ENCODE data around the gene CALCOCO2.

CALCOCO2 gene

DNA sequence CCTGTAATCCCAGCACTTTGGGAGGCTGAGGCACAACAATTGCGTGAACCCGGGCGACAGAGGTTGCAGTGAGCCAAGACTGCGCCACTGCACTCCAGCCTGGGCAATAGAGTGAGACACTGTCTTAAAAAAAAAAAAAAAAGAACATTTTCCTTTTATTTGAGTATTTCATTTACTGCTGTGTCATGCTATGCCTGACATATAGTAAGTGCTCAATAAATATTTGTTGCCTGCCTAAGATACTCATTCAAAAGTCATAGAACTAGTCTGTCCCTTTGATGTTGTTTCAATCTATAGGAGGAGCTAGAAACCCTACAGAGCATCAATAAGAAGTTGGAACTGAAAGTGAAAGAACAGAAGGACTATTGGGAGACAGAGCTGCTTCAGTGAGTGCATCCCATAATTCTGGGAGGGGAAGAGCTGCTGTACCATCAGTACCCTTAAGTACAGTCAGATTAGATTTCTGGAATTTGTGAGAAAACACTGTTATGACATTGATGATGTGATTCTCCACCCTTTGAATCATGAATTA lies 20.0 kb downstream of the CALCOCO2 start:
- Histone ChIP-seq H3K9me3 (ENCODE audit: control insufficient read depth in 2 of 2, low read length in 2 of 2) (no peaks in the 10 kb centered on the region), H3K36me3 (ENCODE audit: control insufficient read depth in 2 of 2, insufficient read depth in 2 of 2, low read length in 2 of 2) (peaks cover 56 to 79% of the 10 kb centered on the region in 2 donors), H3K27me3 (ENCODE audit: control insufficient read depth in 2 of 2, insufficient read depth in 2 of 2, low read length in 2 of 2) (no peaks in the 10 kb centered on the region), H3K4me1 (ENCODE audit: control insufficient read depth in 2 of 2, insufficient read depth in 2 of 2, low read length in 2 of 2) (no peaks in the 10 kb centered on the region), H3K9ac (ENCODE audit: low read depth in 1 of 2, low read length in 2 of 2) (no peak overlapping the region), H3K4me3 (ENCODE audit: low read length in 2 of 2) (no peak overlapping the region), H3K27ac (ENCODE audit: low read depth in 2 of 2, low read length in 2 of 2) (no peak overlapping the region)

DNA sequence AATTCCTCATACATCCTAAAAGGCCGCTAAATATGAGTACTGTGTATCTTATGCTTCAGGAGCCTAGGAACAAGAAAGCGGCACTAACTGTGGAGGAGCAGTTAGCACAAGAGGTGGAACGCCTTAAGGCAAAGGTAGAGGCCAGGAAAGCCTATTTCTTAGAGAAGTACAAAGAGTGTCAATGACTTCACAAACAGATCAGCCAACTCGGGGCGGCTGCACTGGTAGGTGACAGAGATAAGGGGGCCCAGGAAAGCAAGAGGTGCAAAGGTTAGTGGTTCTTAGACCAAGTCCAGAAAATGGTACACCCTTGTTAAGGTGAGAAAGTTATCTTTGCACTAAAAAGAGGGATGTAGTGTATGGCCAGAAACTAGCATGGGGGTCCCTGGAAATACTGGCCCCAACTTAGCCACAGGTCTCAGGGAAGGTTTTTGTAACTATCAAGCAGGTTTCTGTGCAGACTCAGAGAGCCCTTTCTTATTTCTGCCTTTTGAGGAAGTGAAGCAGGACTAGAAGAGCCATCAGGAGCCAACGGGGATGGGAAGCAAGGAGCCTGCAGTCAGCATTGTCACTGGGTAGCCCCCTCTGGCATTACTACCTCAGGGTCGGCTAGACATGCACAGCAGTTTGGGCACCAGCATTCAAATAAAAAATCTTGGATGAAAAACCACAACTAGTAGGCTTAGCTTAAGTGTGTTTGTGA lies 24.1 kb downstream of the CALCOCO2 start:
- H3K27me3 ChIP-seq (ENCODE audit: control insufficient read depth in 2 of 2, insufficient read depth in 2 of 2, low read length in 2 of 2): no peaks in the 10 kb centered on the region

DNA sequence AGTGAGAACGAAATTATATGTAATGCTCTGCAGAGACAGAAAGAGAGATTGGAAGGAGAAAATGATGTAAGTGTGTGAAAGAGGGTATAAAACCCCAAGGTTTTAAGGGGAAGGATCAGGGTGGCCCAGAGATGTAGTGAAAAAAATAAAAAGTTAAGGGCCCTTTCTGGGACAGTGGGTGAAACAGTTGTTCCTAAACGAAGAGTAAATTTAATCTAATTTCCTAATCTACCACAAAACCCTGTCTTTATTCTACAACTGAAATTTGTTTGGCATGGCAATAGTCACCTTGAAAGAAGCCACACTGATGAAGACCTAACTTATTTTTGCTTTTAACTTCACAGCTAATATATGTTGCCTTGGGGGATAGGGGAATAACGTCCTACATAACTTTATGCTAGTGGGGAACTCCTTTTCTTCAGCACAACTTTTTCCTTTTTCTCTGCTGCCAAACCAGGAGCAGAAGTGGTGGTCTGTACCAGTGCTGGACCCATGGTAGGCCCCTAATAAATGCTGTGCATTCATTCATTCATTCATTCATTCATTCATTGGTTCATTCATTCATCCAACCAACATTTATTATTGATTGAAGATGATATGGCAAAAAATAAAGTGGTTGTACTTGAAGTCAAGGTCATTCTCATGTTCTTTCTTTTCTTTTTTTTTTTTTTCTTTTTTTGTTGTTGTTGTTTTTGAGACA lies 25.4 kb downstream of the CALCOCO2 start:
- H3K9me3 ChIP-seq (ENCODE audit: control insufficient read depth in 2 of 2, low read length in 2 of 2): no peaks in the 10 kb centered on the region
- H3K36me3 ChIP-seq (ENCODE audit: control insufficient read depth in 2 of 2, insufficient read depth in 2 of 2, low read length in 2 of 2): peaks cover 58 to 65% of the 10 kb centered on the region in 2 donors
- no peak overlapping the region for H3K9ac ChIP-seq (ENCODE audit: low read depth in 1 of 2, low read length in 2 of 2)
- H3K4me1 ChIP-seq (ENCODE audit: control insufficient read depth in 2 of 2, insufficient read depth in 2 of 2, low read length in 2 of 2): no peaks in the 10 kb centered on the region
- no peak overlapping the region for H3K4me3 ChIP-seq (ENCODE audit: low read length in 2 of 2)
- no peaks in the 10 kb centered on the region for H3K27me3 ChIP-seq (ENCODE audit: control insufficient read depth in 2 of 2, insufficient read depth in 2 of 2, low read length in 2 of 2)
- no peak overlapping the region for H3K27ac ChIP-seq (ENCODE audit: low read depth in 2 of 2, low read length in 2 of 2)

More for the DNA sequence above, 24.1 kb downstream of the CALCOCO2 start:
- no peaks in the 10 kb centered on the region for H3K4me1 ChIP-seq (ENCODE audit: control insufficient read depth in 2 of 2, insufficient read depth in 2 of 2, low read length in 2 of 2)
- no peak overlapping the region for H3K27ac ChIP-seq (ENCODE audit: low read depth in 2 of 2, low read length in 2 of 2)
- no peak overlapping the region for H3K4me3 ChIP-seq (ENCODE audit: low read length in 2 of 2)
- H3K9me3 ChIP-seq (ENCODE audit: control insufficient read depth in 2 of 2, low read length in 2 of 2): no peaks in the 10 kb centered on the region
- H3K36me3 ChIP-seq (ENCODE audit: control insufficient read depth in 2 of 2, insufficient read depth in 2 of 2, low read length in 2 of 2): peaks cover 51 to 62% of the 10 kb centered on the region in 2 donors
- H3K9ac ChIP-seq (ENCODE audit: low read depth in 1 of 2, low read length in 2 of 2): no peak overlapping the region

DNA sequence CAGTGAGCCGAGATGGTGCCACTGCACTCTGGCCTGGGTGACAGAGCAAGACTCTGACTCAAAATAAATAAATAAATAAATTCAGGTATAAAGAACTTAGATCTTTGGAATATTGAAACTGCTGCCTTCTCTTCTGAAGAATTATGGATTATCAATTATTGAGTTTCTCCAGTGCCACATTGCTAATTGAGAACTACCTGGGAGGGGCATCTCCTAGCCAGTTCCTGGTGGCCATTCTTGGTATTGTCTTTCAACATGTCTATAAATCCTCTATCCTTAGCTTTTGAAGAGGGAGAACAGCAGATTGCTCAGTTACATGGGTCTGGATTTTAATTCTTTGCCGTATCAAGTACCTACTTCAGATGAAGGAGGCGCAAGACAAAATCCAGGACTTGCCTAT lies 29.2 kb downstream of the CALCOCO2 start:
- Histone ChIP-seq H3K36me3 (ENCODE audit: control insufficient read depth in 2 of 2, insufficient read depth in 2 of 2, low read length in 2 of 2) (peaks cover 59 to 68% of the 10 kb centered on the region in 2 donors), H3K4me1 (ENCODE audit: control insufficient read depth in 2 of 2, insufficient read depth in 2 of 2, low read length in 2 of 2) (no peaks in the 10 kb centered on the region), H3K27me3 (ENCODE audit: control insufficient read depth in 2 of 2, insufficient read depth in 2 of 2, low read length in 2 of 2) (no peaks in the 10 kb centered on the region), H3K9me3 (ENCODE audit: control insufficient read depth in 2 of 2, low read length in 2 of 2) (no peaks in the 10 kb centered on the region), H3K9ac (ENCODE audit: low read depth in 1 of 2, low read length in 2 of 2) (no peak overlapping the region), H3K27ac (ENCODE audit: low read depth in 2 of 2, low read length in 2 of 2) (no peak overlapping the region), H3K4me3 (ENCODE audit: low read length in 2 of 2) (no peak overlapping the region)

DNA sequence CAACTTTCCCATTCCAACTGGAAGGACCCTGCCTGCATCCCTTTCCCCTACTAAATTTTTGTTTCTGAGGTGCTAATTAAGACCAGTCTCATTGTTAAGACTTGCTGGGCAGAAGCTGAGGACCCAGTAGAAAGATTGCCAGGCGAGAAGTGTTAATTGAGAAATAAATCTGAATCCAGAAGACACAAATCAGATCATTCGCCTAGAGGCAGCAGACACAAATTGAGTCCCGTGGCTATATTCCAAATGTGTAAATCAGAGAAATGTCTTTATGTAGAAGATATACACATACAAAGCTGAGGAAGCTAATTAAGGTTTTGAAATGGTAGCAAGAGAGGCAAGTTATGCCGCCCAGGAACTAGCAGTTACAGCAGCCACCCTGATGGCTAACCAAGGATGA lies 29.6 kb downstream of the CALCOCO2 start:
- H3K36me3 ChIP-seq (ENCODE audit: control insufficient read depth in 2 of 2, insufficient read depth in 2 of 2, low read length in 2 of 2): peaks cover 55 to 64% of the 10 kb centered on the region in 2 donors
- no peaks in the 10 kb centered on the region for H3K27me3 ChIP-seq (ENCODE audit: control insufficient read depth in 2 of 2, insufficient read depth in 2 of 2, low read length in 2 of 2)
- no peaks in the 10 kb centered on the region for H3K4me1 ChIP-seq (ENCODE audit: control insufficient read depth in 2 of 2, insufficient read depth in 2 of 2, low read length in 2 of 2)
- no peak overlapping the region for H3K27ac ChIP-seq (ENCODE audit: low read depth in 2 of 2, low read length in 2 of 2)
- H3K9me3 ChIP-seq (ENCODE audit: control insufficient read depth in 2 of 2, low read length in 2 of 2): no peaks in the 10 kb centered on the region
- H3K9ac ChIP-seq (ENCODE audit: low read depth in 1 of 2, low read length in 2 of 2): no peak overlapping the region
- no peak overlapping the region for H3K4me3 ChIP-seq (ENCODE audit: low read length in 2 of 2)

DNA sequence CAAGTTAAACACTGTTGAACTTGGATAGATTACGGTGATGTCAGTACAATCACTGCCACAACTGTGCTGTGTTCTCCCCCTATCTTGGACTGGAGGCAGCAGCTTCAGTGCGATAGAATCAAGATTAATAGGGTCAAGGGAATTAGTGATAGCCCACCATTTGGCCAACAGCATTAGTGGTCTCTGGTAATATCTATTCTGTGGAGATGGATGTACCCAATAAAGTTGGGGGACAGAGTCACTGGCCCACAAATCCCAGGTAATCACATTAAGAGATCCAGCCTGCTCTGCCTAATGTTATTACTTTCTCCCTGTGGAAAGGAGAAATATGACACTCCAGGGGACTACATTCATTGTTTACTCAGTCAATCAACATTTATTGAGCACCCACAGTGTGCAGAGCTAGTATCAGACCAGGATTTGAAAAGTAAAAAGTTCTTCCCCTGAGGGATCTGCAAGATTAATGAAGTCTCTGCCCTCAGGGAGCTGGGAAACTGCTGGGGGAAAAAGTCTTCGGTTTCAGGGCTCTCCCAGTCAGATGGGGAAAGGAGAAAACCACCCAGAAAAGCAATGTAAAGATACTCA lies 38.2 kb downstream of the CALCOCO2 start:
- Histone ChIP-seq H3K4me3 (ENCODE audit: low read length in 2 of 2) (no peak overlapping the region), H3K9me3 (ENCODE audit: control insufficient read depth in 2 of 2, low read length in 2 of 2) (no peaks in the 10 kb centered on the region), H3K27ac (ENCODE audit: low read depth in 2 of 2, low read length in 2 of 2) (peak overlapping the region; percentile 88 to 89), H3K36me3 (ENCODE audit: control insufficient read depth in 2 of 2, insufficient read depth in 2 of 2, low read length in 2 of 2) (peaks cover 14% of the 10 kb centered on the region in 2 donors), H3K4me1 (ENCODE audit: control insufficient read depth in 2 of 2, insufficient read depth in 2 of 2, low read length in 2 of 2) (peaks cover 46 to 53% of the 10 kb centered on the region in 2 donors), H3K27me3 (ENCODE audit: control insufficient read depth in 2 of 2, insufficient read depth in 2 of 2, low read length in 2 of 2) (no peaks in the 10 kb centered on the region), H3K9ac (ENCODE audit: low read depth in 1 of 2, low read length in 2 of 2) (peak overlapping the region in 1 of 2 donors; percentile 45)

DNA sequence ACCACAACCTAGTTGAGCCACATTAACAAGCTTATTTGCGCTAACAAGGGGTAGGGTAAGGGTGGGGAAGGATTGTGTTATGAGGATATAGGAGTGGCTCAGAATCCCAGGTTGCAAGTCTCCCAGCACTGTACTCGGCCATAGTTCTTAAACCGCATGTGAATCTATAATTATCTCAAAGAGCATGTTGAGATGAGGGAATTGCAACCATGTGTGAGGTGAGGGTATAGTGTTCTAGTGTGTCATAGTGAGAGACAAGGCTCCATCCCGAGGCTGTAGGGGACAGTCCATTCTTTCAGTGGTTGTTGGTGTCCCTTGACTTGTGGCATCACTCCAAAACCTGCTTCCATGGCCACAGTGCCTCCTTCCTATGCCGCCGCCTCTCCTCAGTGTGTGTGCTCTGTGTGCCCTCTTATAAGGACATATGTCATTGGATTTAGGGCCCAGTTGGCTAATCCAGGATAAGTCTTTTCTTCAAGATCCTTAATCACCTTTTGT lies 39.0 kb downstream of the CALCOCO2 start:
- Histone ChIP-seq H3K4me3 (ENCODE audit: low read length in 2 of 2) (no peak overlapping the region), H3K9me3 (ENCODE audit: control insufficient read depth in 2 of 2, low read length in 2 of 2) (no peaks in the 10 kb centered on the region), H3K27me3 (ENCODE audit: control insufficient read depth in 2 of 2, insufficient read depth in 2 of 2, low read length in 2 of 2) (no peaks in the 10 kb centered on the region), H3K36me3 (ENCODE audit: control insufficient read depth in 2 of 2, insufficient read depth in 2 of 2, low read length in 2 of 2) (peaks cover 5 to 6% of the 10 kb centered on the region in 2 donors), H3K27ac (ENCODE audit: low read depth in 2 of 2, low read length in 2 of 2) (peak overlapping the region; percentile 88 to 89), H3K9ac (ENCODE audit: low read depth in 1 of 2, low read length in 2 of 2) (peak overlapping the region in 1 of 2 donors; percentile 45), H3K4me1 (ENCODE audit: control insufficient read depth in 2 of 2, insufficient read depth in 2 of 2, low read length in 2 of 2) (peaks cover 46 to 54% of the 10 kb centered on the region in 2 donors)

DNA sequence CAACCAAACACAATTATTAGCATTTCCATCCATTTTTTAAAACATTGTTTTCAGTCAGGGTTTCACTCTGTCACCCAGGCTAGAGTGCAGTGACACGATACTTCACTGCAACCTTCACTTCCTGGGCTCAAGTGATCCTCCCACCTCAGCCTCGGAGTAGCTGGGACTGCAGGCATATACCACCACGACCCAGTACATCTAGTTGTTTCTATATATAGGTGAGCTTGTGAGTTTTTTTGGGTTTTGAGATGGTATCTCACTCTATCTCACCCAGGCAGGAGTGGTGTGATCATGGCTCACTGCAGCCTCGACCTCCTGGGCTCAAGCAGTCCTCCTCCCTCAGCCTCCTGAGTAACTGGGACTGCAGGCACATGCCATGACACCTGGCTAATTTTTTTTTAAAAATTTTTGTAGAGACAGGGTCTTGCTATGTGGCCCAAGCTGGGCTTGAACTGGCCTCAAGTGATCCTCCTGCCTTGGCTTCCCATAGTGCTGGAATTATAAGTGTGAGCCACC lies 40.3 kb downstream of the CALCOCO2 start:
- Histone ChIP-seq H3K4me1 (ENCODE audit: control insufficient read depth in 2 of 2, insufficient read depth in 2 of 2, low read length in 2 of 2) (peaks cover 46 to 55% of the 10 kb centered on the region in 2 donors), H3K27ac (ENCODE audit: low read depth in 2 of 2, low read length in 2 of 2) (peak overlapping the region; percentile 88 to 89), H3K36me3 (ENCODE audit: control insufficient read depth in 2 of 2, insufficient read depth in 2 of 2, low read length in 2 of 2) (peaks cover 1 to 2% of the 10 kb centered on the region in 2 donors), H3K9ac (ENCODE audit: low read depth in 1 of 2, low read length in 2 of 2) (peak overlapping the region; percentile 6 to 21), H3K4me3 (ENCODE audit: low read length in 2 of 2) (no peak overlapping the region), H3K9me3 (ENCODE audit: control insufficient read depth in 2 of 2, low read length in 2 of 2) (no peaks in the 10 kb centered on the region), H3K27me3 (ENCODE audit: control insufficient read depth in 2 of 2, insufficient read depth in 2 of 2, low read length in 2 of 2) (no peaks in the 10 kb centered on the region)

DNA sequence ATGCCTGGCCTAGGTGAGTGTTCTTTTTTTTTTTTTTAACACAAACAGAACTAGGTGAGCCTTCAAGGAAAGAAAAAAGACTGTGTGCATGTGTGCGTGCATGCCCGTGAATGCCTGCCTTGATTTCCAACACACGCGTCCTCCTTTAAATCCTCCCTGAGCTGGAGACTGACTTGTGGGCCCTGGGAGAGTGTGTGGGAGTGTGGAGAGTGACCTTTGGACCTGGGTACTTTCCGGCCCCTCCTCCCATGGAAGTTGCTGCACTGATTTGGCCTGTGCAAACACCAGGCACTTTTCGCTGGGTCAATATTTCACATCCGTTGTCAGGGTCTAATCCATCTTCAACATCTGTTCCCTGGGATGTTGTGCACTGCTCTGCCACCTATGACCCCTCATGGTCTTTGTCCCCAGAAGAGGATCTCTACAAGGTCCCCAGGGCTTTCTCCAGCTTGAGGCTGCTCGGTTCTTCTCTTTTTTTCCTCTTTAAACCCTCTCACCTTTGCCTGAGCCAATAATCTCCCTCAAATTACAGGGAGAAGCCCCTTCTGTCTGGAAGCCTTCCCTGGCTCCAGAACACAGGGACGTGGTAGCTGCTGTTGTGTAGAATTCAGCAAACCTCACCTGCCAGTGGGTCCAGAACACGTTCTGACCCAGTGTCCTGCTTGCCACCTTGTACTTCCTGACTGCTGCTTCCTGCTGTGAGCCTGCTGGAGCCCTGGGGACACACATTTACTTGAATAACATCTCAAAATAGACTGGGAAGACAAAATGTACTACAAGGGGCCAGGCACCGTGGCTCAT lies 40.9 kb downstream of the CALCOCO2 start:
- no peaks in the 10 kb centered on the region for H3K27me3 ChIP-seq (ENCODE audit: control insufficient read depth in 2 of 2, insufficient read depth in 2 of 2, low read length in 2 of 2)
- H3K9me3 ChIP-seq (ENCODE audit: control insufficient read depth in 2 of 2, low read length in 2 of 2): no peaks in the 10 kb centered on the region
- H3K36me3 ChIP-seq (ENCODE audit: control insufficient read depth in 2 of 2, insufficient read depth in 2 of 2, low read length in 2 of 2): no peaks in the 10 kb centered on the region
- H3K4me3 ChIP-seq (ENCODE audit: low read length in 2 of 2): peak overlapping the region in 1 of 2 donors; percentile 31
- peak overlapping the region; percentile 88 to 89 for H3K27ac ChIP-seq (ENCODE audit: low read depth in 2 of 2, low read length in 2 of 2)
- H3K4me1 ChIP-seq (ENCODE audit: control insufficient read depth in 2 of 2, insufficient read depth in 2 of 2, low read length in 2 of 2): peaks cover 46 to 55% of the 10 kb centered on the region in 2 donors
- H3K9ac ChIP-seq (ENCODE audit: low read depth in 1 of 2, low read length in 2 of 2): peak overlapping the region; percentile 44 to 47
